Measurements from ENCODE around the gene ECI2. TPM values are rescaled to one million over a fixed set of nuclear protein-coding genes. Genes with fewer than 3 reads are reported as not detected.

ECI2 gene
- total and polyA plus RNA-seq, 2 of the 13 experiments (the other 11 are each of a cell fraction or from before 2014, with no cell fraction given) = 78.5 to 228 TPM

- no peak for TF ChIP-seq THAP9 (CRISPR knock-in tag; IDR thresholded peaks at IDR 0.05; ENCODE audit: borderline replicate concordance)
- TF ChIP-seq, protein P1, sequence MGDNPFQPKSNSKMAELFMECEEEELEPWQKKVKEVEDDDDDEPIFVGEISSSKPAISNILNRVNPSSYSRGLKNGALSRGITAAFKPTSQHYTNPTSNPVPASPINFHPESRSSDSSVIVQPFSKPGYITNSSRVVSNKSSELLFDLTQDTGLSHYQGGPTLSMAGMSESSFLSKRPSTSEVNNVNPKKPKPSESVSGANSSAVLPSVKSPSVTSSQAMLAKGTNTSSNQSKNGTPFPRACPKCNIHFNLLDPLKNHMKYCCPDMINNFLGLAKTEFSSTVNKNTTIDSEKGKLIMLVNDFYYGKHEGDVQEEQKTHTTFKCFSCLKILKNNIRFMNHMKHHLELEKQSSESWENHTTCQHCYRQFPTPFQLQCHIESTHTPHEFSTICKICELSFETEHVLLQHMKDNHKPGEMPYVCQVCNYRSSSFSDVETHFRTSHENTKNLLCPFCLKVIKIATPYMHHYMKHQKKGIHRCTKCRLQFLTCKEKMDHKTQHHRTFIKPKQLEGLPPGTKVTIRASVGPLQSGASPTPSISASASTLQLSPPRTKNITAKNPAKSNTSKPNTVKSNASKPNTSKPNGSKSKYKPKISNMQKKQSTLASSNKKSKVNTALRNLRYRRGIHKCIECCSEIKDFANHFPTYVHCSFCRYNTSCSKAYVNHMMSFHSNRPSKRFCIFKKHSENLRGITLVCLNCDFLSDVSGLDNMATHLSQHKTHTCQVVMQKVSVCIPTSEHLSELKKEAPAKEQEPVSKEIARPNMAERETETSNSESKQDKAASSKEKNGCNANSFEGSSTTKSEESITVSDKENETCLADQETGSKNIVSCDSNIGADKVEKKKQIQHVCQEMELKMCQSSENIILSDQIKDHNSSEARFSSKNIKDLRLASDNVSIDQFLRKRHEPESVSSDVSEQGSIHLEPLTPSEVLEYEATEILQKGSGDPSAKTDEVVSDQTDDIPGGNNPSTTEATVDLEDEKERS (CRISPR knock-in tag; IDR thresholded peaks at IDR 0.05) = no peak
- TF ChIP-seq ELF3 (CRISPR knock-in tag; IDR thresholded peaks at IDR 0.05) = peak; percentile 12; the same call in 1 of the 2 replicates
- no peak for TF ChIP-seq FOXK1 (CRISPR knock-in tag; IDR thresholded peaks at IDR 0.05; ENCODE audit: borderline replicate concordance, low read depth)
- TF ChIP-seq ZNF605 (CRISPR knock-in tag; IDR thresholded peaks at IDR 0.05) = no peak
- no peak for TF ChIP-seq PHF8 (CRISPR knock-in tag; IDR thresholded peaks at IDR 0.05)
- TF ChIP-seq ZBTB7B (CRISPR knock-in tag; IDR thresholded peaks at IDR 0.05) = no peak
- TF ChIP-seq GPN1 (CRISPR knock-in tag; IDR thresholded peaks at IDR 0.05; ENCODE audit: borderline replicate concordance) = no peak
- no peak for TF ChIP-seq DR1 (CRISPR knock-in tag; IDR thresholded peaks at IDR 0.05)
- no peak for TF ChIP-seq TCF7 (IDR thresholded peaks at IDR 0.05; ENCODE audit: low read depth)
- peak in 1 of 2 experiments; percentile 25; a peak in 1 of 4 replicates for TF ChIP-seq MAFK (conservative IDR thresholded peaks at IDR 0.05 in 1 of 2, IDR thresholded peaks at IDR 0.05 in 1 of 2; ENCODE audit: low read length in 2 of 2)
- TF ChIP-seq ZNF207 (IDR thresholded peaks at IDR 0.05; ENCODE audit: borderline replicate concordance) = no peak
- TF ChIP-seq ZNF557 (CRISPR knock-in tag; IDR thresholded peaks at IDR 0.05) = no peak
- no peak for TF ChIP-seq MAZ (IDR thresholded peaks at IDR 0.05; ENCODE audit: borderline replicate concordance, low read depth, low read length)
- no peak for TF ChIP-seq MAZ (CRISPR knock-in tag; IDR thresholded peaks at IDR 0.05; ENCODE audit: low read depth)
- peak; percentile 46; the same call in 1 of the 2 replicates for TF ChIP-seq HOMEZ (CRISPR knock-in tag; IDR thresholded peaks at IDR 0.05; ENCODE audit: low read depth)
- TF ChIP-seq ZMAT3 (CRISPR knock-in tag; conservative IDR thresholded peaks at IDR 0.05) = no peak
- TF ChIP-seq, protein P2, sequence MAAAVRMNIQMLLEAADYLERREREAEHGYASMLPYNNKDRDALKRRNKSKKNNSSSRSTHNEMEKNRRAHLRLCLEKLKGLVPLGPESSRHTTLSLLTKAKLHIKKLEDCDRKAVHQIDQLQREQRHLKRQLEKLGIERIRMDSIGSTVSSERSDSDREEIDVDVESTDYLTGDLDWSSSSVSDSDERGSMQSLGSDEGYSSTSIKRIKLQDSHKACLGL (CRISPR knock-in tag; IDR thresholded peaks at IDR 0.05) = no peak
- no peak for TF ChIP-seq NBN (conservative IDR thresholded peaks at IDR 0.05)
- no peak for TF ChIP-seq NFRKB (IDR thresholded peaks at IDR 0.05)
These were observed 9.2 kb downstream of the ECI2 start (continued) for GRCh38 chr6:4125933-4126864.

Measured in HepG2 (cell line).